H9 (cell line): Measurements from ENCODE around the gene TCF20. TPM values are rescaled to one million over a fixed set of nuclear protein-coding genes. Genes with fewer than 3 reads are reported as not detected.

Experiments used
- DNase-seq: peaks from one replicate; pipeline ENCODE4 v3.0.0-alpha.2; 2017
- H2AFZ ChIP-seq: one replicate; pipeline ENCODE4 v1.6.1; 2013; ENCODE audit warnings: mild to moderate bottlenecking, low read length, control low read depth, moderate library complexity
- H2AK5ac ChIP-seq: 2 replicates; pipeline ENCODE4 v1.6.1; 2013; ENCODE audit warnings: low read length, control low read depth, mixed read lengths; ENCODE audit not compliant: insufficient read length
- H2BK120ac ChIP-seq: one replicate; pipeline ENCODE4 v1.6.1; 2013; ENCODE audit warnings: low read depth, mild to moderate bottlenecking, low read length, control low read depth, inconsistent platforms; ENCODE audit not compliant: poor library complexity, severe bottlenecking
- H2BK12ac ChIP-seq: 2 replicates; pipeline ENCODE4 v1.6.1; 2013; ENCODE audit warnings: low read length, control low read depth, mixed read lengths, low read depth; ENCODE audit not compliant: insufficient read length
- H2BK15ac ChIP-seq: 2 replicates; pipeline ENCODE4 v1.6.1; 2013; ENCODE audit warnings: low read depth, low read length, control low read depth
- H2BK20ac ChIP-seq: one replicate; pipeline ENCODE4 v1.6.1; 2013; ENCODE audit warnings: low read depth, mild to moderate bottlenecking, low read length, control low read depth, inconsistent platforms; ENCODE audit not compliant: poor library complexity, severe bottlenecking
- H2BK5ac ChIP-seq: 2 replicates; pipeline ENCODE4 v1.6.1; 2013; ENCODE audit warnings: low read length, control low read depth, mixed read lengths; ENCODE audit not compliant: insufficient read length
- H3K14ac ChIP-seq: 2 replicates; pipeline ENCODE4 v1.6.1; 2013; ENCODE audit warnings: low read length, control low read depth; ENCODE audit not compliant: insufficient read depth
- H3K18ac ChIP-seq: 2 replicates; pipeline ENCODE4 v1.6.1; 2013; ENCODE audit warnings: low read depth, mild to moderate bottlenecking, mixed read lengths, low read length, control low read depth; ENCODE audit not compliant: insufficient read length
- H3K23ac ChIP-seq: 2 replicates; pipeline ENCODE4 v1.6.1; 2013; ENCODE audit warnings: low read length, control low read depth, mixed read lengths, low read depth; ENCODE audit not compliant: insufficient read length
- H3K23me2 ChIP-seq: 2 replicates; pipeline ENCODE4 v1.6.1; 2013; ENCODE audit warnings: low read depth, mild to moderate bottlenecking, mixed read lengths, low read length, control low read depth; ENCODE audit not compliant: insufficient read length, poor library complexity, severe bottlenecking
- H3K27ac ChIP-seq: 2 replicates; pipeline ENCODE4 v1.5.1; 2013; ENCODE audit warnings: low read length, control low read depth, mixed read lengths, low read depth; ENCODE audit not compliant: insufficient read length
- H3K27me3 ChIP-seq: 2 replicates; pipeline ENCODE4 v1.6.1; 2013; ENCODE audit warnings: low read length, control low read depth, inconsistent platforms; ENCODE audit not compliant: insufficient read depth
- H3K4ac ChIP-seq: 2 replicates; pipeline ENCODE4 v1.6.1; 2013; ENCODE audit warnings: low read depth, mild to moderate bottlenecking, control low read depth, inconsistent platforms, low read length, moderate library complexity
- H3K4me1 ChIP-seq: 2 replicates; pipeline ENCODE4 v1.6.1; 2013; ENCODE audit warnings: low read length, control low read depth, inconsistent platforms; ENCODE audit not compliant: insufficient read depth
- H3K4me2 ChIP-seq: 2 replicates; pipeline ENCODE4 v1.6.1; 2013; ENCODE audit warnings: low read length, control low read depth, mixed read lengths; ENCODE audit not compliant: insufficient read length, insufficient read depth
- H3K56ac ChIP-seq: 2 replicates; pipeline ENCODE4 v1.6.1; 2013; ENCODE audit warnings: low read depth, mild to moderate bottlenecking, mixed read lengths, low read length, control low read depth; ENCODE audit not compliant: insufficient read length
- H3K79me1 ChIP-seq: 2 replicates; pipeline ENCODE4 v1.6.1; 2013; ENCODE audit warnings: low read depth, mild to moderate bottlenecking, moderate library complexity, low read length, control low read depth, inconsistent platforms; ENCODE audit not compliant: insufficient read depth, poor library complexity, severe bottlenecking
- H3K79me2 ChIP-seq: 2 replicates; pipeline ENCODE4 v1.6.1; 2013; ENCODE audit warnings: low read length, control low read depth, inconsistent platforms; ENCODE audit not compliant: insufficient read depth
- H3K9ac ChIP-seq: 2 replicates; pipeline ENCODE4 v1.6.1; 2013; ENCODE audit warnings: low read length, control low read depth, mixed read lengths; ENCODE audit not compliant: insufficient read length; ENCODE audit errors: extremely low read depth
- H3K9me3 ChIP-seq: one replicate; pipeline ENCODE4 v1.6.1; 2013; ENCODE audit warnings: low read depth, low read length, inconsistent platforms; ENCODE audit not compliant: control insufficient read depth
- H3T11ph ChIP-seq: one replicate; pipeline ENCODE4 v1.6.1; 2013; ENCODE audit warnings: mild to moderate bottlenecking, low read length, control low read depth, inconsistent platforms
- H4K20me1 ChIP-seq: one replicate; pipeline ENCODE4 v1.6.1; 2013; ENCODE audit not compliant: control insufficient read depth, insufficient read length, insufficient read depth
- H4K5ac ChIP-seq: 2 replicates; pipeline ENCODE4 v1.6.1; 2013; ENCODE audit warnings: low read depth, mild to moderate bottlenecking, mixed read lengths, low read length, control low read depth; ENCODE audit not compliant: insufficient read length
- H4K8ac ChIP-seq: replicated peaks from 2 replicates; pipeline ENCODE4 v1.6.1; 2013; ENCODE audit warnings: low read length, control low read depth, mixed read lengths, low read depth; ENCODE audit not compliant: insufficient read length
- H4K91ac ChIP-seq: 2 replicates; pipeline ENCODE4 v1.6.1; 2013; ENCODE audit warnings: low read depth, mild to moderate bottlenecking, moderate library complexity, mixed read lengths, low read length, control low read depth; ENCODE audit not compliant: insufficient read length
- H3K27ac Mint-ChIP-seq, 3 experiments: 2 replicates in 2 of 3; 3 replicates in 1 of 3; pipeline ENCODE4 v1.8.0; 2020 to 2021; ENCODE audit warnings: mixed read lengths in 3 of 3, mild to moderate bottlenecking in 1 of 3, moderate library complexity in 1 of 3
- H3K27me3 Mint-ChIP-seq: 2 replicates; pipeline ENCODE4 v1.8.0; 2021; ENCODE audit warnings: low read depth, mild to moderate bottlenecking, moderate library complexity, mixed read lengths
- H3K36me3 Mint-ChIP-seq, 3 experiments: 2 replicates in 2 of 3; 3 replicates in 1 of 3; pipeline ENCODE4 v1.8.0; 2020 to 2021; ENCODE audit warnings: low read depth in 3 of 3, mixed read lengths in 3 of 3; ENCODE audit not compliant: insufficient read depth in 1 of 3
- H3K4me1 Mint-ChIP-seq, 2 experiments: 2 replicates each; pipeline ENCODE4 v1.8.0; 2020; ENCODE audit warnings: mixed read lengths in 2 of 2
- H3K4me3 Mint-ChIP-seq, 2 experiments: 2 replicates in 1 of 2; 3 replicates in 1 of 2; pipeline ENCODE4 v1.8.0; 2020 to 2021; ENCODE audit warnings: mild to moderate bottlenecking in 2 of 2, mixed read lengths in 2 of 2, moderate library complexity in 1 of 2
- H3K9me3 Mint-ChIP-seq, 2 experiments: 2 replicates in 1 of 2; 3 replicates in 1 of 2; pipeline ENCODE4 v1.8.0; 2020; ENCODE audit warnings: mild to moderate bottlenecking in 2 of 2, mixed read lengths in 2 of 2, moderate library complexity in 1 of 2
- CTCF ChIP-seq: fragments of 200-600 bp; sonication (generic); conservative IDR thresholded peaks from 3 replicates; pipeline ENCODE4 v1.8.0; 2021; ENCODE audit warnings: antibody characterized with exemption, mild to moderate bottlenecking
- WGBS: extraction: QIAGEN DNeasy Blood & Tissue Kit; methylation state at CpG from one replicate; pipeline ENCODE4 v1.1.7; 2013; ENCODE audit warnings: missing lambda C conversion rate, low lambda C conversion rate, mixed read lengths; ENCODE audit not compliant: insufficient read length; ENCODE audit errors: extremely low coverage; 5-methylcytosine and 5-hydroxymethylcytosine counted together
- total RNA-seq: library from RNA; stranded (reverse); gene quantifications from 2 replicates; pipeline ENCODE4 v1.2.1, GENCODE V29; 2021

TCF20 gene
- total RNA-seq, 1 experiment from 2014 or later: 75.6 TPM

DNA sequence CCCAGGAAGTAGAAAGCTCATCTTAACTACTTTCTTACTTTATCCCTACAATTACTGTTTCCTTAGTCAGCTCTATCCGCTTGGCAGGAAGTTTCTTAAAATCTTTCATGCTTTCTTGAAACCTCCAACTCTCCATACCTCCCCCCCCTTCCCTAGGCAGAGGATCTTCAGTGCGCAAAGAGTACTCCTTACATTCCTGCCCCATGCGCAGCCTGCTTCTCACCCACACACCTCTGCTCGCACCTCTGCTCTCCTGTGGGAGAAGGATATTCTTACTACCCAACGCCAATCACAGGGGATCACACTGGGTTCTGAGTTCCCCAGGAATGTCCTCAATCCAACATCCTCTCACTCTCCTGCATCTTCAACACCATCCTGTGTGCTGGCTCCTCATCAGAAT, 12.3 kb downstream of the TCF20 start:
- Mint-ChIP-seq H3K36me3 (no peaks in the 10 kb centered on the region; a peak in 1 of 7 replicates), H3K4me3 (no peak overlapping the region), H3K9me3 (no peaks in the 10 kb centered on the region), H3K4me1 (peaks cover 22 to 25% of the 10 kb centered on the region in 2 experiments), H3K27ac (no peak overlapping the region), H3K27me3 (peaks cover 35% of the 10 kb centered on the region)
- Histone ChIP-seq H4K5ac (no peak overlapping the region), H2BK120ac (no peak overlapping the region), H2AFZ (no peak overlapping the region), H2BK20ac (no peak overlapping the region), H3K79me1 (peaks cover 26% of the 10 kb centered on the region), H2BK15ac (no peak overlapping the region), H4K8ac (no peak overlapping the region), H3K23ac (no peak overlapping the region), H3K4me2 (no peak overlapping the region), H3K18ac (no peak overlapping the region), H3K9ac (no peak overlapping the region), H3T11ph (no peak overlapping the region), H3K27ac (no peak overlapping the region), H3K27me3 (peaks cover 3% of the 10 kb centered on the region; the same call in 1 of the 2 replicates), H3K23me2 (no peaks in the 10 kb centered on the region), H3K56ac (no peak overlapping the region), H2BK12ac (no peak overlapping the region), H4K20me1 (no peaks in the 10 kb centered on the region), H3K9me3 (no peaks in the 10 kb centered on the region), H2AK5ac (no peak overlapping the region), H3K79me2 (peaks cover 27% of the 10 kb centered on the region; the same call in 1 of the 2 replicates), H2BK5ac (no peak overlapping the region), H3K4me1 (peaks cover 5% of the 10 kb centered on the region; the same call in 1 of the 2 replicates), H4K91ac (no peak overlapping the region), H3K4ac (no peak overlapping the region), H3K14ac (no peak overlapping the region)
- TF ChIP-seq CTCF: no peak
- no peak for DNase-seq
- no CpG with 5 or more reads among the region's 5 CpGs for WGBS
